HG03060 (cell line): ENCODE results near the gene CACNA2D1.

Experiments used
- ATAC-seq: cut with Tn5 transposase; IDR thresholded peaks from one replicate; pipeline ENCODE4 v1.9.1; 2021; ENCODE audit warnings: low read depth, moderate number of reproducible peaks; ENCODE audit not compliant: unreplicated experiment

CACNA2D1 gene

DNA sequence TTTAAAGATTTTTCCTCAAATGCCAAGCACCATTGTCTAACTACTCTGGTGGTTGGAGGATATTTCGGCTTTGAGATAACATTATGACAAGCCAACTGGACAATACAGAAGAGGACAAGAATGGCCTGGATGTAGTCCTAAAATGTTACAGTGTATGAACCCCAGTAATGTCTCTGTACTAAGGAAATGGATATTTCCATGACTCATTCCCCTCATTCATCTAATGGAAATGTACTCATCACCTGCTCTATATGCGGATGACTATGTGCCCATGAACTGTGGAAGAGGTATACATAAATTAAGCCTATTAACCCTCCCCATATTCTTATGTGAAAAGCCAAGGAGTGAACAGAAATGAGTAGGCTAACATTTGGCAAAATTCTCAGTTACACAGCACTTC, 207.9 kb downstream of the CACNA2D1 start:
- ATAC-seq, result no peak

DNA sequence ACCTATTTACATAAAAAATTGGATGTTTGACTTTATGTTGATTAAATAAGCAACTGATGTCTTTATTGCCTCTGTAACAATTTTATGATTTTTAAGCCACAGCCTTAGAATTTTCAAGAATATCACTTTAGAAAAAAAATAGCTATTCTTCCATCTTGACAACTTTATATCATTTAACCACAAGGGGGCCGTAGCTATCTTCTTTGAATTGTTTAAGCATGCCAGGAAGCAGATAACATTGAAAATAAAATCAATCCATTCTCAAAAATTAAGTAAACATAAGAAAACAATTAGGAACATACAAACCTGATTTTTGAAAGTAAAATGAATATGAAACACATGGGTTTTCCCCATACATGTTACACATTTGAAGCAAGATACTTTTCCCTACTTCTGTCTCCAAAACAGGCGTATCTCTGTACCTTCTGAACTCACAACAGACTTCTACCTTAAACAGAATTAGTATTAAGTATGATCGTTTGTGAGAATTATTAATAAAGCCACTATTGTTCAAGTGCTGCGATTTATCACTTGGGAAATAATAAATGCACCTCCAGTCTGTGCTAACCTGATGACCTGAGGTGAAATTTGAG, 209.0 kb downstream of the CACNA2D1 start:
- no peak for ATAC-seq

GRCh38 chr7:82230811-82231581, 212.6 kb downstream of the CACNA2D1 start:
- no peak for ATAC-seq

DNA sequence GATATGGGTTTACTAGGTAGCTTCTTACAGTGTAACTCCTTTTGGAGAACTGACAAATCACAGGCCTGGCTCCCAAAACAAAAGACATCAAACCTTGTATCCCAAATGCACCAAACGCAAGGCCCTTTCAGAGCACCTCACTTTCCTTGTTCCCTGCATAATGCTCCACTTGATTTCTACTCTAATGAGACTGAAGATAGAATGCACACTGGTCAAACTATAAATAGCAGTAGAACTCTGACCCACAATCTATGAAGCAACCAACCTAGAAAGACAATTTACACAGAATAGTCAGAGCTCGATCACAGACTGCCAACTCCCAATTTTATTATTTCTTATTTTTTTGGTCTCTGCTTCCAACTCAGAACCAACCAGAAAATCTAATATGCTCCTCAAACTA, 214.4 kb downstream of the CACNA2D1 start:
- no peak for ATAC-seq

DNA sequence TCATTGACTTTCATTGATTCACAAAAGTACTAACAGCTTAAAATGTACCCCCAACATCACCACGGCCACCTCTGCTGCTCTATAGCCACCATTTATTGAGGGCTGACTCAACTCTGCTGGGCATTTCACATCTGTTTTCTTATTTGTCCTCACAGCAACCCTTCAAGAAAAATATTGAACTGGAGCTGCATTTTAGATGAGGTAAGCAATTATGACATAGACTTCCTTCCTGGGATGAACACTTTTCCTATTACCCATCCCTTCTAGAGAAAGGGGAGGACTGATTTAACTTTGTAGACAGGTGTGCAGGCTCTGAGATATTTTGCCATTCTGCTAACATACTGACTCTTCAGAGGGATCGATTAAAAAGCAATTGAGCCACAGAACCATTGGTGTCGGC, 217.4 kb downstream of the CACNA2D1 start:
- ATAC-seq, result no peak

- no peak for ATAC-seq
These were observed 219.0 kb downstream of the CACNA2D1 start for GRCh38 chr7:82224529-82224928.

DNA sequence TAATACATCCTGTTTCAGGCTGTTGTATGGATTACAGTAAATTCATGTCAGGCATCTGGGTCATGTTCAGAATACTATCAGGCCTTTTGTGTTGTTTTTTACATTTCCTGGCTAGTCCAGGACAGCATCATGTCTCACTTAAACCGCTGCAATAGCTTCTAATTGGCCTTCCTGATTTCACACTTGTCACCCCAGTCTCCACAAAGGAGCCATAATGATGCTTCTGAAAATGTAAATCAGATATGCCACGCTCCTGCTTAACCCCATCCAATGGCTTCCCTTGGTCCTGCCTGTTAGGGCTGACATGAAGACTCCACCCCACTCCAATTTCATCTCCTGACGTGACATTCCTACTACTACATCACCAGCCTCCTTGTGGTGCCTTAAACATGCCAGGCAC, 220.0 kb downstream of the CACNA2D1 start:
- no peak for ATAC-seq

DNA sequence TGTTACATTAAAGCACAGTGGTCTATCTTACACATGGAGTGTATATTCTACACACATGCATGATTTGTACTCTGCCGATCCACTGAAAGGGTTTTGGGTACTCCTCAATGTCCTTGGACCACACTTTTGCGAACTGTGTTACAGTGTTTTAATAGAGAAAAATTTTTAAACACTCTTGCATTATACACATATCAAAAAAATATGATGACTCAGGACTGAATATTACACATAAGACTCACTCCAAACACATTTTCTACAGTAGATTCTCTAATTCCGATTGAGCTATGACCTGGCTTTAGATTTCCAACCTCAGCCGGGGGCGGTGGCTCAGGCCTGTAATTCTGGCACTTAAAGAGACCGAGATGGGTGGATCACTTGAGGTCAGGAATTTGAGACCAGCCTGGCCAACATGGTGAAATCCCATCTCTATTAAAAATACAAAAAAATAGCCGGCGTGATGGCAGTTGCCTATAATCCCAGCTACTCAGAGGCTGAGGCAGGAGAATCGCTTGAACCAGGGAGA, 222.4 kb downstream of the CACNA2D1 start:
- no peak for ATAC-seq

- ATAC-seq, result no peak
These were observed 231.1 kb downstream of the CACNA2D1 start for GRCh38 chr7:82212466-82212865.

DNA sequence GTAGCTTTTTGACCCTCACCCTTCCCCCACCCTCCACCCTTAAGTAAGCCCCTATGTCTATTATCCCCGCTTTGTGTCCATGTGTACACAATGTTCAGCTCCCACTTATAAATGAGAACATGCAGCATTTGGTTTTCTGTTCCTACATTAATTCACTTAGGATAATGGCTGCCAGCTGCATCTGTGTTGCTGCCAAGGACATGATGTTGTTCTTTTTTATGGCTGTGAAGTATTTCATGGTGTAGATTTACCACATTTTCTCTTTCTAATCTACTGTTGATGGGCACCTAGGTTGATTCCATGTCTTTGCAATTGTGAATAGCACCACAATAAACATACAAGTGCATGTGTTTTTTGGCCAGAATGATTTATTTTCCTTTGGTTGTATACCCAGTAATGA, 232.2 kb downstream of the CACNA2D1 start:
- no peak for ATAC-seq

DNA sequence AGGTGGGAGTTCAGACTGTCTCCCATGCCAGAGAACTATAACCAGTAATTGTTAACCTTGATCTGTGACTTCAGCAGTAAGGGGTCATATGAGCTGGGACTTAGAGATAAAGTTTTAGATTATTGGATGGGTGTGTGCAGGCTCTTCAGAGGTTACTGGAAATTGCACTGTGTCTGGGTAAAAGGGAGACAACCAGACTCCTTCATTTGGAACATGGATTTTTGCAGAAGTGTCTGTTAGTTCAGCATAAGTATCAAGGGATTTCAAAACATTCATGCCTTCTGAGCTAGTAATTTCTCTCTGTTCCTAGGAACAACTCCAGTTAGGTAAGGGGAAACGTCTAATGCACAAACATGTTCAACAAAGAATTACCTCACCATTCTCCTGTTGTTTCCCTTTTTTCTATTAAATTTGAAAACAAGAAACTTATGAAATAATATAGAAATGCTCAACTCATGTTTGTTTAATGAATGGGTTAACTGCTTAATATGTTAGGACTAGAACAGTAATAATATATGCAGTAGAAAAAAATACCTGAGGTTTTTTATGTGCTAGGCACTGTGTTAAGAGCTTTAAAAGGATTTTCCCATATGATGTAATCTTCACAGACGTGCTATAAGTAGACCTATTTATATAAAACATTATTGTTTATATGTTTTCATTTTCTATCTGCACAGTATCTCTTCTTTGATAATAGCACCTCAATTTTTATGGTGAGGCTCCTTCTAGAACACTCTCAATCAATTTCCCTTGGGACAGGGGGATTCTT, 233.0 kb downstream of the CACNA2D1 start:
- ATAC-seq, result no peak

DNA sequence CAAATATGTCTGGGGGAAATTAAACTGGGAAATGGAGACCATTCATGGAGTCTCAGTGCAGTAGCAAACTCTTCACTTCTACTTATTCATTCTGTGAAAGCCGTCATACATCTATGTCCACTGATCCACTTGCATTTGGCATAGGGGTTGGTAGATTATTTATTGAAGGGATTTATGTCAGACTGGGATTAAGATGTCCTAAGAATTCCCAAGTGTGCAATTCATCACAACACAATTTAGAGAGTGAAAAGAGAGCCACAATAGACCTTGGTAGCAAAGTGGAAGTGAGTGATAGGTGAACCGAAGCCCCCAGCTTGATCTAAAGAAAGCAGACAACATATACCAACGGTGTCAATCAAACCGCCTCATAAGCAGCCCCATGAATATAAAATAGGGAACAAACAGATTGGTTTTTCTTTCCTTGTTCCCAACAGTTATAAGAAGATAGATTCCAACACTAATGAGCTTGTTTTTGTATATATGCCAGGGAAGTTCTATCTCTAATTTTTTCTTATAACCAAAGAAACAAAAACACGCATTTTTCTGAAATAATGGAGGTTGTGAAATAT, 234.3 kb downstream of the CACNA2D1 start:
- ATAC-seq, result no peak

- no peak for ATAC-seq
These were observed 238.9 kb downstream of the CACNA2D1 start for GRCh38 chr7:82204694-82205093.

- no peak for ATAC-seq
These were observed 240.6 kb downstream of the CACNA2D1 start for GRCh38 chr7:82202965-82203364.

GRCh38 chr7:82202107-82202506, 241.5 kb downstream of the CACNA2D1 start:
- ATAC-seq, result no peak

- ATAC-seq, result no peak
These were observed 243.0 kb downstream of the CACNA2D1 start for GRCh38 chr7:82200601-82201000.

DNA sequence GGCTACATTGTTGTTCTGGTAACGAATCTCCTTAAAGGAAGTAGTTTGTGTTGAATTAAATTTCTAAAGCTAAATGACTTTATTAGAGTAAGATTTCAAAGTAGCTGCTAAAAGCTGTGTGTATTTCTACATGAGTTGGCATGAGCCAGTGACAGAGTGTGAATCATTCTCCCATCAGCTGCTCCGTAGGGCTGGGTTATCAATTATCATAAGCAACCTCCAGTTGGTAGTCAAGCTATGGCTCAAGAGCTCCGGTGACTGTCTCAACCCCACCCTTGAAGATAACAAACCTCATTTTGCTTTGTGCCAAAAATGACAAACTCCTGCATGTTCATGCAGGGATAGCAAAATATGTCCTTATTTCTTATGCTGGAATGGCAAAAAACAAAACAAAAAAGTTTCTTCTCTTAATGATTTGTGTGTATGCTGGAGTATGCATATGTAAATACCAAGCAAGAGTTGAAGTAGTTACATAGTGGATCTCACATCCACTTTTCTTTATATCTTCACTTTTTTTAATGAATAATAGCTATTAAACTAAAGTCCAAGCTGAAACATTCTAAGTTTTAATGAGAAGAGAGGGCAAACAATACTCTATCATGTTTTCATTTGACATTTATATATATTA, 249.4 kb downstream of the CACNA2D1 start:
- ATAC-seq, result no peak

DNA sequence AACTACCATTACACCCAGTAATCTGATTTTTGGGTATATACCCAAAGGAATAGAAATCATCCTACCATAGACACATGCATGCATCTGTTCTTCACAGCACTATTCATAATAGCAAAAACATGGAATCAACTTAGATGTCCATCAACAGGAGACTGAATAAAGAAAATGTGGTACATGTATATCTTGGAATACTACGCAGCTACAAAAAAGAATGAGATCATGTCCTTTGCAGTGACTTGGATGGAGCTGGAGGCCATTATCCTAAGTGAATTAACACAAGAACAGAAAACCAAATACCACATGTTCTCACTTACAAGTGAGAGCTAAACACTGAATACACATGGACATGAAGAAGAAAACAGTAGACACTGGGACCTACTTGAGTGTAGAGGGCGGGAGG, 254.9 kb downstream of the CACNA2D1 start:
- no peak for ATAC-seq

- ATAC-seq, result no peak
These were observed 258.1 kb downstream of the CACNA2D1 start for GRCh38 chr7:82185443-82185842.

DNA sequence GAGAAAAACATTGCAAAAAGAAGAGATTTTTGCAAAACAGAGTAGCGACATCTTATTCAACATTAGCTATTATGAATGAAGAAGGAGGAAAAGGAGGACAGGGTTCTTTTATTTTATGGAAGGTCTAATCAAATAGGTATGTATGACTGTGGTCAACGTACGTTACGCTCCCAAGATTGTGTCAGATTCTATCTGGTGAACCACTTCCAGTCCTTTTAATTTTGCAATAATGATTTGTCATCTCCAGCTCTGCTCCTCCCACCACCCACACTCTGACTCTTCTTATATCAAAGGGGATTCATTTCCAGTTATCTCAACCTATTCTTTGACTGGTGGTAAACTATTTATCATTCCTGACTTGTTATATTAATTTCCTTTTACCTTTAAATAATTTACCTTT, 259.9 kb downstream of the CACNA2D1 start:
- no peak for ATAC-seq

GRCh38 chr7:82179311-82179710, 264.3 kb downstream of the CACNA2D1 start:
- ATAC-seq, result no peak
